Ovary (tissue), 9 donors: ENCODE data around the gene LRMDA. TPM values are rescaled to one million over a fixed set of nuclear protein-coding genes. Genes with fewer than 3 reads are reported as not detected.

ENCODE experiments used
- DNase-seq, 5 donors: peaks; one replicate each; pipeline ENCODE4 v3.0.0-alpha.2; 2019 to 2020
- H3K27ac ChIP-seq, 2 donors: fragments of 200-600 bp; one replicate each; pipeline versions ENCODE4 v1.5.1 to v1.8.0; 2019 to 2022
- H3K27me3 ChIP-seq: fragments of 200-600 bp; one replicate; pipeline ENCODE4 v1.8.0; 2022
- H3K36me3 ChIP-seq: fragments of 200-600 bp; sonication (generic); one replicate; pipeline ENCODE4 v1.5.1; 2019
- H3K4me1 ChIP-seq: one replicate; pipeline ENCODE4 v1.8.1; 2013; ENCODE audit warnings: mild to moderate bottlenecking, moderate library complexity; ENCODE audit not compliant: insufficient read depth
- H3K4me3 ChIP-seq: fragments of 200-600 bp; sonication (generic); one replicate; pipeline ENCODE4 v1.5.1; 2017
- H3K9me3 ChIP-seq, 2 donors: fragments of 200-600 bp in 1 of 2; sonication (generic) in 1 of 2; one replicate each; pipeline versions ENCODE4 v1.5.1 to v1.8.1; 2013 to 2019; ENCODE audit warnings: mild to moderate bottlenecking in 1 of 2, moderate library complexity in 1 of 2
- EP300 ChIP-seq: sonication (generic); formaldehyde crosslinking; IDR thresholded peaks from one replicate; pipeline ENCODE4 v1.6.1; 2017; ENCODE audit warnings: antibody characterized with exemption
- POLR2A ChIP-seq: fragments of 450-650 bp; IDR thresholded peaks from one replicate; pipeline ENCODE4 v1.6.1; 2017; ENCODE audit warnings: antibody characterized with exemption, mild to moderate bottlenecking, moderate library complexity
- WGBS, 3 donors: extraction: QIAGEN DNeasy Blood & Tissue Kit in 1 of 3; methylation state at CpG; one replicate each; pipeline versions ENCODE4 v1.1.5 to v1.1.7; 2013 to 2017; 5-methylcytosine and 5-hydroxymethylcytosine counted together
- intact Hi-C, 4 donors: fragments of 100-400 bp; cut with DNase I; formaldehyde crosslinking; loops; one replicate each; pipeline versions ENCODE4 v1.11.0 to v1.15.1; 2022 to 2023
- polyA plus RNA-seq, 2 donors: library from polyadenylated mRNA; stranded (reverse); fragments of 200-250 nt in 1 of 2; fragments of 350-450 nt in 1 of 2; fragmentation: Illumina TruSeq in 1 of 2; extraction: RNeasy Lipid Tissue Mini Kit (QIAGEN cat#74804) in 1 of 2; gene quantifications; one replicate each; pipeline ENCODE4 v1.2.3, GENCODE V29; 2013 to 2014
- total RNA-seq, 7 donors: library from RNA; depleted of rRNA in 2 of 7; stranded (reverse); fragments of >200 nt in 2 of 7; fragmentation: NEBNext Ultra II Directional in 3 of 7; extraction: Animal tissue kit (Norgen Biotek cat#: 25700) in 3 of 7; gene quantifications; one replicate each; pipeline versions ENCODE4 v1.1.0 to v1.2.4, GENCODE V29; 2016 to 2023
- TF ChIP-seq, protein P1 (sequence below), 3 donors: fragments of 450-650 bp in 2 of 3; fragments of 200-600 bp in 1 of 3; IDR thresholded peaks; one replicate each; pipeline versions ENCODE4 v1.5.1 to v1.8.0; 2016 to 2022; ENCODE audit warnings: antibody characterized with exemption in 3 of 3, mild to moderate bottlenecking in 1 of 3
- donor health status: DM: no; HTN: no; CAD: no; lungs with moderate emphysema.
- donor health status: DM: no; HTN: no; CAD: no.
- donor health status: Bipolar disorder and iron deficiency.
- donor health status: DM: yes; HTN: yes; CAD: no.
- donor health status: DM: no; HTN: no; CAD: no.
- donor health status: DM: yes; HTN: yes; CAD: no.

The LRMDA gene
- total and polyA plus RNA-seq, 9 donors: 14.8 to 30.7 (median 22.9) TPM

DNA sequence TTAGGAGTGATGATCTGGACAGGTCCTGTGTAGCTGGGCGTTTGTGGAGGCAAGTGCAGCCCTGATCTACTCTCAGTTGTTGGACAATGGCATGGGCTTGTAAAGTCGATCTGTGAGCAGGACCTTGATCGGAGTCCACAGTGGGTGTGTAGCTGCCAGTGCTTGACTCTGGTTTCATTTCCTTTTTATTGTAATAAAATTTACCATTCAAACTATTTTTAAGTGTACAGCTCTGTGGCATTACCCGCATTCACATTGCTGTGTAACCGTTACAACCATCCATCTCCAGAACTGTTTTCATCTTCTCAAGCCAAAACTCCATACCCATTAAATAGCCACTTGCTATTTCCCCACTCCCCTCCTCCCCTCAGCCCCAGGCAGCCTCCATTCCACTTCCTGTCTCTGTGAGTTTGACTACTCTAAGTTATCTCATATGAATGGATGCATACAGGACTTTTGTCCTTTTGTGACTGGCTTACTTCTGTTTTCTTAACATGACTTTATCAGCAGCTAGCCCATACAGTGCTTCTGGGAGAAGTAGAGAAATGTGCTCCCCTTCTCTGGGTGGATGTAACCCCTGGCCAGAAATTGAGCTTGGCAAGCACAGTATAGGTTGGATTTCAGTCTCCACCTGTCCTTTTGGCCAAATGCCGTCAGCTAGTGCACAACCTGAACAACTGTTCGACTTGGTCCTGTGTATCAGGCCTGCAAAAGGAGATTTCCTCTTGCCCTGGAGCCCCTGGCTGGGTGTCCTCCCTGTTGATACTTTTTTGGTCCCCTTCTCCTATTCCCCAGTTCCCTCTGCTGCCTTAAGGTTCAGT, 180.0 kb downstream of the LRMDA start:
- Histone ChIP-seq H3K4me1 (peaks cover 10% of the 10 kb centered on the region), H3K9me3 (no peaks in the 10 kb centered on the region), H3K27me3 (no peaks in the 10 kb centered on the region), H3K27ac (no peak overlapping the region), H3K4me3 (no peak overlapping the region), H3K36me3 (no peaks in the 10 kb centered on the region)
- TF ChIP-seq, protein P1, sequence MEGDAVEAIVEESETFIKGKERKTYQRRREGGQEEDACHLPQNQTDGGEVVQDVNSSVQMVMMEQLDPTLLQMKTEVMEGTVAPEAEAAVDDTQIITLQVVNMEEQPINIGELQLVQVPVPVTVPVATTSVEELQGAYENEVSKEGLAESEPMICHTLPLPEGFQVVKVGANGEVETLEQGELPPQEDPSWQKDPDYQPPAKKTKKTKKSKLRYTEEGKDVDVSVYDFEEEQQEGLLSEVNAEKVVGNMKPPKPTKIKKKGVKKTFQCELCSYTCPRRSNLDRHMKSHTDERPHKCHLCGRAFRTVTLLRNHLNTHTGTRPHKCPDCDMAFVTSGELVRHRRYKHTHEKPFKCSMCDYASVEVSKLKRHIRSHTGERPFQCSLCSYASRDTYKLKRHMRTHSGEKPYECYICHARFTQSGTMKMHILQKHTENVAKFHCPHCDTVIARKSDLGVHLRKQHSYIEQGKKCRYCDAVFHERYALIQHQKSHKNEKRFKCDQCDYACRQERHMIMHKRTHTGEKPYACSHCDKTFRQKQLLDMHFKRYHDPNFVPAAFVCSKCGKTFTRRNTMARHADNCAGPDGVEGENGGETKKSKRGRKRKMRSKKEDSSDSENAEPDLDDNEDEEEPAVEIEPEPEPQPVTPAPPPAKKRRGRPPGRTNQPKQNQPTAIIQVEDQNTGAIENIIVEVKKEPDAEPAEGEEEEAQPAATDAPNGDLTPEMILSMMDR (IDR thresholded peaks at IDR 0.05): no peak
- TF ChIP-seq POLR2A (no peak), EP300 (no peak)
- intact Hi-C loops: no loop called here
- DNase-seq: no peak
- WGBS, 3 donors: 94 to 95% (median 95%) methylated on average over 7 of the region's 7 CpGs

DNA sequence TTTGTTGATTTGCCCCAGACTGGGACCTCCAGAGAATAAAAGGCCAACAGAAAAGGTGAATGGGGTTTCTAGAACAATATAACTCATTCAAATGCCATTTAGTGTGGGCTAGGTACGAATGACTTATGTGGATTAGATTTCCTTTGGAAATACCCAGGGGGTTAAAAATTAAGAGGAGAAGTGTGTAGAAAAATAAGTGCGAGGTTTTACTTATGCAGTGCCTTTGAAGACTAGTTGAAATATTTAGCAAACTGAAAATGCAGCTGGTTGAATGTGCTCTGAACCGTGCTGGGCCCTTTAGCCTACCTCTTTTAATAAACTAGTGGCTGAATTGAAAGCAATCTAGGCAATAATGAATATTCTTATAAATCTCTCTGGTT, 180.6 kb downstream of the LRMDA start:
- Histone ChIP-seq H3K4me3 (no peak overlapping the region), H3K27me3 (no peaks in the 10 kb centered on the region), H3K36me3 (no peaks in the 10 kb centered on the region), H3K27ac (peak overlapping the region in 1 of 2 donors; percentile 38), H3K4me1 (peaks cover 10% of the 10 kb centered on the region), H3K9me3 (no peaks in the 10 kb centered on the region)
- 83 to 87% (median 86%) methylated on average over 3 of the region's 3 CpGs for WGBS, 3 donors
- TF ChIP-seq EP300 (no peak), POLR2A (no peak)
- TF ChIP-seq, protein P1 (IDR thresholded peaks at IDR 0.05): no peak
- intact Hi-C loops: no loop called here
- DNase-seq: no peak

DNA sequence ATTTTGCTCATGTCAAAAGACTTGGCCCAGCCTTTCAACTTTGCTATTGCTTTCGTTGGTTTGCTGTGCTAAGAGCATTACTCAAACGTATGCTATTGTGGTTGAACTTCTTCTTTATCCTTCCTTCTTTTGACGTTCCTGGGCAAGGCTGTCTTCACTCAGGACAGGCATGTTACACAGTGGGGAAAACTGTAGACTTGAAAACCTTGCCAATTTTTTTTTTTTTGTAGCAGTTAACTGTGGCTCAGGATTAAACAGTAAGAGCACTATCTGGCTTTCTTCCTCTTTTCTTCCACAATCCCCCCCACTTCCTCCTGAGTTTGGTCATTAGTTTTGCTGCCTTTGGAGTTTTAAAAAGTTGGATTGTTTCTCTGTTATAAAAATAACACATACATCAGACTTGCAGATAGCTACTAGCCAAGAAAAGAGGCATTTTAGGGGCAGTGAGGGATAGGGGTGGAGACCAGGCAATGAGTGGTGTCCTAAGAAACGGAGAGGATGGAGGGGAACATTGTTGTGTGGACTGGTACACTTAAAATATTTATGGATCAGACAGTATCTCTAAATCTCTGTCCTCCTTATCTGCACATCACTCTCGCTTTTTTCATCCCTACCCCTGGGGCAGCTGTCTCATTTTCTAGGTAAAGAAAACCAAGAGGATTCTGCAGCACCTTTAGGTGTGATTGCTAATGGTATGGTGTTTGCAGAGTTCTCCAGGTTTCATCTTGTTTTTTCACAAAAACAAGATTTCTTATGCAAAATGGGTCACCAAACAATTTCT, 181.7 kb downstream of the LRMDA start:
- Histone ChIP-seq H3K4me1 (peaks cover 10% of the 10 kb centered on the region), H3K27ac (peak overlapping the region in 1 of 2 donors; percentile 38), H3K4me3 (no peak overlapping the region), H3K27me3 (no peaks in the 10 kb centered on the region), H3K9me3 (no peaks in the 10 kb centered on the region), H3K36me3 (no peaks in the 10 kb centered on the region)
- DNase-seq: peak in 4 of 5 donors; percentile 30 to 51 (median 44)
- intact Hi-C loops: no loop called here
- TF ChIP-seq, protein P1 (IDR thresholded peaks at IDR 0.05): no peak
- TF ChIP-seq EP300 (no peak), POLR2A (no peak)
- 10 to 12% (median 11%) methylated on average over 5 of the region's 5 CpGs for WGBS, 3 donors

DNA sequence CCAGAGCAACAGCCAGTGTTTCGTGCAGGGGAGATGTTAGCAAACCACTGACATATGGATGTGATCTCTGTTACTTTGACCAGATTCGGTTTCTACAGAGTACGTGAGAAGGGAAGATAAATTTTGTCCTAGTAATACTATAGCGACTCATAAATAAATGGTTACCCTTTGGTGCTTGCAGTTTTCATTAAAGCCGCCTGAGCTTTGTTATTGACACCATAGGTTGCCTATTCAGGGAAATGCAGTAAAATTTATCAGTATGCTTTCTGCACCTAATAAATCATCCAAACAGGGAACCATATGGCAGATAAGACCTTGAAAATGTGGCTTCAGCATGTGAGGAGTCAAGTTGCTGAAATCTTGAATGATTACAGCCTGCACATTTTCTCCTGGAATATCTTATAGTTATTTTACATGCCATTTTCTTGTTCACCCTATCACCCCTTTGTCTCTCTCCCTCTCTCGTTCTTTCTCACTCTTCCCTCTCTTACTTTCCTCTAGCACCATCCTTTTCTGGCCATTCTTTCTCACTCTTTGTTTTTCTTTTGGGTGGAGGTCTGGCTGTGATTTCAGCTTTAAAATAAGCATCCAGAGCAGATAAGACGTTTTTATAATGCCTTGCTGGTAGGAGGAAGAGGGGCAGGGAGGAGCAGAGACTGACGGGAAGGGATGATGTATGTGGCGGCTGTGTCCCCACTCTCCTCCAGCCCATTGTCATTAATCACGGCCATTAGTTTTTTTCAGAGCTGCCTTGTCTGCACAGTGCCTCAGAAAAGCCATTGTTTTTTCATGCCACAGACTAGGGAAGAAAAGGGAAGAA, 182.5 kb downstream of the LRMDA start:
- DNase-seq: no peak
- Histone ChIP-seq H3K4me3 (no peak overlapping the region), H3K27me3 (no peaks in the 10 kb centered on the region), H3K9me3 (no peaks in the 10 kb centered on the region), H3K36me3 (no peaks in the 10 kb centered on the region), H3K27ac (peak overlapping the region in 1 of 2 donors; percentile 59), H3K4me1 (peaks cover 10% of the 10 kb centered on the region)
- intact Hi-C loops: no loop called here
- TF ChIP-seq, protein P1 (IDR thresholded peaks at IDR 0.05): no peak
- 16 to 26% (median 23%) methylated on average over 10 of the region's 10 CpGs for WGBS, 3 donors
